OCI-LY3 (cell line): ENCODE measurements around the gene KCNA10.

Experiments
- CTCF ChIP-seq: fragments of 200-600, 300-600 bp; sonication (generic); IDR thresholded peaks from 2 replicates; pipeline ENCODE4 v1.5.1; 2014; ENCODE audit warnings: antibody characterized with exemption, low read length, low read depth
- EZH2phosphoT487 ChIP-seq: fragments of 200-600 bp; shearing (Covaris generic); IDR thresholded peaks from 2 replicates; pipeline ENCODE4 v1.6.1; 2018; ENCODE audit warnings: antibody characterized with exemption, mixed run types, low read depth

- no peak for TF ChIP-seq CTCF
- no peak for TF ChIP-seq EZH2phosphoT487
Observed at GRCh38 chr1:110538921-110539320, 19.9 kb upstream of the KCNA10 start.
